Retina (tissue), 1 donor: ENCODE results near the gene KLF6.

ENCODE experiments used
- DNase-seq: peaks from one replicate; pipeline ENCODE4 v3.0.0-alpha.2; 2016

Gene KLF6

DNA sequence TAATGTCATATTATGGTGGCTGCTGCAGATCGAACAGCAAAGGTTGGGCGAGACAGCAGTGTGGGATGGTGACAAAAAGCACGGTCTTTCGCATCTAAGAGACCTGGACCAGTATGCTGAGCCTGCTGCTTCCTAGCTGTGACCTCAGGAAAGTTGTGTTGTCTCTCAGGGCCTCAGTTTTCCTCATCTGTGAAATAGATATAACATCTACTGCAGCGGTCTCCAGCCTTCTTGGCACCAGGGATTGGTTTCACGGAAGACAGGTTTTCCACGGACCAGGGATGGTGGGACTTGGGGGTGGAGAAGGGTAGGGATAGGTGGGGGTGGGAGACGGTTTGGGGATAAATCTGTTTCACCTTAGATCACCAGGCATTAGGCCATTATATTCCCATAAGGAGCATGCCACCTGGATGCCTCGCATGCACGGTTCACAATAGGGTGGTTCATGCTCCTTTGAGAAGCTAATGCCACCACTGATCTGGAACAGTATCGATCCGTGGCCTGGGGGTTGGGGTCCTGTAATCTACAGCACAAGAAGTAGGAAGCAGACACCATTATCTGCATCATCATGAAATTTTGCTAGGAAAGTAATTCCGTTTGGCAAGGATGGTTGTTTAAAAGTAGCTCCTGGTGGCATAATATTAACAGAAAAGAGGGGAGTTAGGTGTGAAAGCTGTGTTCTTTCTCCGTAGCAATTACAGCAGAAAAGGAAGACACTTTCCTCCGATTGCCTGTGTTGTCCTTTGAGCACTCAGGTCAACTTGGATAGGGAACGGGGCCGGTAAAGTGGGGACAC is 10.8 kb downstream of the KLF6 start:
- no peak for DNase-seq

DNA sequence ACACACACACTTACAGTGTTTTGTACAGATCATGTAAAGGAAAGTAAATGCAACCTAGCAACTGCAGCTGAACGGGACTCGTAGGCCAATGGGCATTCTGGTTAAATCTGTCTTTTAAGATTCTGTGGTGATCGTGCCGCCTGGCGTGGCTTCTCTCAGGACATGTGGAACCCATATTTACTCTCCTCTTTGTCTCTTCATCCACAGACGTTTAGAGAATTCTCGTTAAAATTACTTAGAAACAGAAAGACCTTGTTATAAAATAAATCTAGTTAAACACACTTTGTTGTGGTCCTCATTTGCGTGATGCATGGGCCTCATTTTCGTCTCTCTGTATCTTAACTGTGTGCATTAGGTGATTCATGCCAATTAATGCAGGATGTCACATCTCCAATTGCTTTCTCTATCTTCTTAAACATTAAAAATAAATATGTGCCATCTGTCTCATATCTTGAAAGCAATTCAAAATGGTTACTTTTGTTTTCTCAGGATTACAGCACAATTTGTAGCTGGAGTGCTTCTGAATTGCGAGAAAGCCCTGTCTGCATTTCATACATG is 11.5 kb downstream of the KLF6 start:
- no peak for DNase-seq

DNA sequence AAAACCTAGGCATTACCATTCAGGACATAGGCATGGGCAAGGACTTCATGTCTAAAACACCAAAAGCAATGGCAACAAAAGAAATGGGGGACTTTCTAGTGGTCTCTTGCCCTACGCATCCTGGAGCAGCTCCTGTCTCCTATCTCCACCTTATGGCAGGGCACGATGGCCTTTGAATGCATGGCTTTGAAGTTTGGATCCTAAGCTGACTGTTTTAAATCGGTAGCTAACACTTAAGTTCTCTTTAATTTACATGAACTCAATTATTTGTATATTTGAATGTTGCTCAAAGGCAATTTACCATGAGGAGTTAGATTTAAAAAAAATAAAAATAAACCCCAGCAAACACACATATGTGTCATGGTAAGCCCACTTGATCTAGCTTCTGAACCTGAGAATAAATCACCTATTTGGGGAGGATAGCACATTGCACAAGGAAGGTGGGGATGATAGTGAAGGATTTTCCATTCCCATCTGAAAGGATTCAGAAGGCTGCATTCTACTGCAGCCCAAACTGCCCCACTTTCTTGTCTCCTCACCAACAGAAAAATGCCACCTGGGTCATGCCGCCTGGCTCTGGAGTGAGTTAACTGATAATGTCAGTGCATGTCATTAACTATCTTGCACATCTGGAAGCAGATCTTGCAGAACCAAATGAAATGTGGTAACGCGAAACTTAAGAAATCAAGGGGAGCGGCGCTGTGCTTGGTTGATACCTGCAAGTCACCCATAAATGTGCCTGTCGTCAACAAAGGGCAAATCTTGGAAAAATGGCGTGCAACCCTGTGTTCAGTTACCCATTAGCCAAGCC is 12.4 kb downstream of the KLF6 start:
- no peak for DNase-seq

DNA sequence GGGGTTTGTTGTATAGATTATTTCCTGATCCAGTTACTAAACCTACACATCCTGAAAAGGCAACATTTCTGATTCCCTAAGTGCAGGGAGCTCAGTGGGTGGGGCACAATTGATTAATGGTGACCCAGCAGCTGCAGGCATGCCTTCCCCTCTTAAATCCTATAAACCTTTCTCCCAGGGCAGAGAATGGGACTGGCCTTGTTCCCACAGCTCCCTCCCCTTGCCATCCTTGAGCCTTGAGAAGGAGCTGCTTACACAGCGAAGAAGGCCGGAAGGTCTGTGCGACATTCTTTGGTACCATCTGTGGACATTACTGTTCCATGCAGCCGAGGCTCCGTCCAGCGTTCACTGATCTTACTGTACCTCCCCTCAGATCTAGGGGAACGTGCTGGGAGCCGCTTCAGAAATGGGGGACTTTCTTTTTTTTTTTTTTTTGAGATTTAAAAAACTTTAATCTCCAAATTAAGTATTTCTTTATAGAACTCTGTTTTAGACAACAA is 14.3 kb downstream of the KLF6 start:
- DNase-seq: no peak

DNA sequence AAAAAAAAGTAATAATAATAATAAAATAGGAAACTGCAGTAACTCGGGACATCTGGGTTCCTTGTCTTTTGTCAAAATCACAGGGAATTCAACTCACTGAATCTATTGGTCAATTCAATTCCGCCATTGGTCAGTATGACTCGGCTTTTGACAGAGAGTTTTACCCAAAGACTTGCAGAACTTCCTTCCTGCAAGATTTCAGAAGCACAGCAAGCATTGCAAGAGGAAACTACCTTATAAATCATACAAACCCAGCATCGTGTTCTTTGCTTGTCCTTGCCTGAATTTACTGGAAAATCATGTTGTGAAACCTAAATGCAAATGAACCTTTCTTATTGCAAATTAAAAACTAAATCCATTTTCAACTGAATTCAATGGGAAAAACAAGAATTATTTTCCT is 15.5 kb downstream of the KLF6 start:
- no peak for DNase-seq

DNA sequence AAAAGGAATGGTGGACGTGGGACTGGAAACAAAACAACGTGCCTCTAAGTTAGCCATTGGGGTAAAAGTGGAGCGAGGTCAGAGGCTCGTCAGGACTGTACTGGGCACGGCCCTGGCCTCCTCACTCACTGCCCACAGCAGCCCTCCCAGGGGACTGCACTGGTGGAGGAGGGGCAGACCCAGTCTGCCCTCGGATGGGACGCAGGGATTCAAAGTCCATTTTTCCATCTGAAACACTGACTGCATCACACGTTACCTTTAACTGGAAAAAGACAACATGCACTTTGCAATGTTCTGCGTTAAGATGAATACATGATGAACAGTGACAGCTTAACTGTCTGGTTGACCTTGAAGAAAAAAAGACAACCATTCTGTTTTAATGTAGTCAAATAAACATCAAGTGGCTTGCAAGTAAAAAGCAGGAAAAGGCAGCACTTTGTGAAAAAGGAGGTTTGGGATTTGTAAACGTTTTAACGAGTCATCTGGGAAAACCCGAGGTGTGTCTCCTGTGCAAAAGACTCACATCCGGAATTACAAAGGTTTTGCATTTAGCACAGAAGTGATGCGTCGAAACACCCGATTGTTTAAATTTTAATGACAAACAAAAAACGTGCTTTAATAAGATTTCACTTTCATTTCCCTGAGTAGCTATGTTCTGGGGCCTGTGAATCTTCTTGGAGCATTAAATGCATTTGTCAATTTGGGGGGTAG is 18.8 kb downstream of the KLF6 start:
- peak; percentile 54 for DNase-seq

DNA sequence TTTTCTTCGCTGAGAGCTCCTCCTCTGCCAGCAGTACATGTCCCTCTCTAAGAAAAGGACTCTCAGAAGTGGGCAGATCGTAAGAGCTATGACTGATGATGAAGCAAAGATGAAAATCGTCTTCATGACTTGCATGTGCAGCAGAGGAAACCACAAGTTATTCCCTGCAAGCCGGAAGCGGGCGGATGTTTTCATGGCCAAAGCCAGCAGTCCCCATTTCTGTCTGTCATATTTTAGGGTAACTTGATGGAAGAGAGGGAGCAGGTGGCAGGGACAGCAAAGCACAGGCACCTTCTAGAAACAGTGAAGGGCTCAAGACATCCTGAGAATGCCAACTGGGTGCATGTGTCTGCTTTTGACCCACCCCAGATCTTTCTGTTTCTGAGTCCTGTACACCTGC is 19.9 kb downstream of the KLF6 start:
- DNase-seq: no peak

DNA sequence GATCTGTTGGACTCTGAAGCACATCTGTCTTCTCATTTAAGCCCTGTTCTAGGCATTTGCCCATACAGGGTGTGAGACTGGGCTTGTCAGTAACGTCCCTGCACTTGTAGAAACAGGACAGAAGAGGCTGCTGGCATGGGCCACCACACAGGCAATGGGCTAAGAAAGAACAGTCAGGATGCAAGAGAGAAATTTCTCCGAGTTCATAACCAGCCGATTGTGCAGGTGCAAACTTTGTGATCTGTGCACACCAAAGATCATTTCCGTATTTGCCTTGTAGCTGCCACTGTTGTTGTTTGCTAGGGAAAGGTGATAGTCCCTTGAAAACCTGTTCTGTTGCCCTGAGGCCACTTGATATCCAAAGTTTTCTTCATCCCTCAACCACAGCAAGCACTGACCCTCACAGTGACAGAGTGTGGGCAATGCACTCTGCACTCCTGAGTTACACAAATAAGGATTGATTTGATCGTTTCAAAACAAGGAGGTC is 20.3 kb downstream of the KLF6 start:
- no peak for DNase-seq

DNA sequence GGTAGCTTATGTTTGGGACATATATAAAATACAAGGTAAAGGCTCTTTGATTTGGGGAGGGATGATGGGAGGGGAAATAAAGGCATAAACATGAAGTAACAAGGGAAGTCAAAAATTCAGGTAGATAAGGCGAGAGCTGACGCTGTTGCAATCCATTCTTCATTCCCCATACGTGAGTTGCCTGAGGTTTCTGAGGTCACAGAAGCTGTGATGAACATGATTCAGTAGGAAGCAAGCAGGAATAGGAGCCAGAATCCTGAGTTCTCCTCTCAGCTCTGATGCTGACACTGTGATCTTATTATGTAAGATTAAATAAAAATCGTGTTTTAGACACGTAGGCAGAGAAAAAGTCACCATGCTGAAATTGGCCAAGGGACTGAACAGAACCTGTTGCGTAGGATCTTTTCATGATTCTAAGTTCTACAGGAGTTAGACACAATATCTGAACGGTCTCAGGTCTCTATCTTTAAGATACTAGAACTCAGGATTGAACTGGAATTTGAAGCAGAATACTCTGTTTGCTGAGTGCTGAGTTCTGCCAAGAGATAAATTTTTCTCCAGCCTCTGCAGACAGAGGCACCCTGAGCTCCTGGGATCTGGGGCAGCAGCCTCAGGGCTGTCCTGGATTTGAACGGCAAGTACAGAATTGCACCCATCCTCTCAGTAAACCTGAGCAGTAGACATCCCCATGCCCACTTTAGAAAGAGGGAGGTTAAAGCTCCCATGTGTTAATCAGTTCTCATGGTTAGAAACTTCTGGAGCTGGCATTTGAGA is 21.0 kb downstream of the KLF6 start:
- no peak for DNase-seq

DNA sequence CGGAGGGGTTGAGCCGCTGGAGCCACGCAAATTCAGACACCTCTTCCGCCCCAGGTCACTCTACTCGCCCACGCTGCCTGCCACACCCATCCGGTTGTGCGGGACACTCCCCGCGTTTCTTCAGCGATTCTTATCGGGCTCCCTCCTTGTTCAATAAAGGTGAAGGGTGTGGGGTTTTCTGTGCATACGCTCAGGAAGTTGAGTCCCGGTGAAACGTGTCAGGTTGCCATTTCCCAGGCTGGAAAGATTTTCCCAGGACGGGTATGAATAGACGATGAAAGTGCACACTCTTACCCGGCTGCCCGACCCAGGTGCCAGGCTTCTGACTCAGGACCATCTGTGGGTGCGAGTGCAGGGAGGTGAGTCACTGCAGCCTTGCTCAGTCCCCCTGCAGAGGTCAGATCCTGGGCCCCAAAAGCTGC is 22.0 kb downstream of the KLF6 start:
- DNase-seq: no peak

DNA sequence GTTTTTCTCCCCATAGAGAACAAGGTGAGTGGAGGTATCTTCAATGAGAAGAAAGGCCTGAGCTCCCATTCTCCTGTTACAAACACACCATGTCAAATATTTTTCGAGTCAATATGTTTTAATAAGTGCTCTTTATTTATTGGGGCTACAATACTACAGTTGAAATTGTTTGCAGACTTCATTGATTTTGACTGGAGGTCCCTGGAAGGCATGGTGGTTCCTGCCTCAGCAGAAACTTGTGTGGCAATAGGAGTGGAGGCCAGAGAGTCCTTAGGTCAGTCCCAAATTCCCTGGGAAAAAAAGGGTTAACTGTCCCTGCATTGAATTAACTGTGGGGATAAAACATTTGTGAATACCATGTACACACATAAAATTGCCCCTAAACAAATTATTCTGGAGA is 22.7 kb downstream of the KLF6 start:
- no peak for DNase-seq

DNA sequence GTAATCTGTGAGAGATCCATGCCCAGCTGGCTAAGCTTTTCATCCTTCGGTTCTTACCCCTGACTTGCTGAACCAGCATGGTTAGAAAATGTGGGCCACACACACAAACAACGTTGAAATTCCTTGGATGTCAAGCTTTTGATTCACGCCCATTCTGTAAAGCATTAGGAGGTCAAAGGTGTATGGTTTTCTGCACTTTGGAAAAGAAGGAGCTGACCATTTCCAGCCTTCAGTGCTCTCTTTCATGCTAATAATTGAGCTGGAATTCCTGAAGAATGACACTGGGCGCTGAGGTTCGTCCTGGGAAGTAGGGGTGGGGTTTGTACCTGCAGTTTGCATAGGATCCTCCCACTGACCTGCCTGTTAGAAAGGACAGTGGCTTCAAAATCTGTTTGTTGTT is 23.1 kb downstream of the KLF6 start:
- no peak for DNase-seq

DNA sequence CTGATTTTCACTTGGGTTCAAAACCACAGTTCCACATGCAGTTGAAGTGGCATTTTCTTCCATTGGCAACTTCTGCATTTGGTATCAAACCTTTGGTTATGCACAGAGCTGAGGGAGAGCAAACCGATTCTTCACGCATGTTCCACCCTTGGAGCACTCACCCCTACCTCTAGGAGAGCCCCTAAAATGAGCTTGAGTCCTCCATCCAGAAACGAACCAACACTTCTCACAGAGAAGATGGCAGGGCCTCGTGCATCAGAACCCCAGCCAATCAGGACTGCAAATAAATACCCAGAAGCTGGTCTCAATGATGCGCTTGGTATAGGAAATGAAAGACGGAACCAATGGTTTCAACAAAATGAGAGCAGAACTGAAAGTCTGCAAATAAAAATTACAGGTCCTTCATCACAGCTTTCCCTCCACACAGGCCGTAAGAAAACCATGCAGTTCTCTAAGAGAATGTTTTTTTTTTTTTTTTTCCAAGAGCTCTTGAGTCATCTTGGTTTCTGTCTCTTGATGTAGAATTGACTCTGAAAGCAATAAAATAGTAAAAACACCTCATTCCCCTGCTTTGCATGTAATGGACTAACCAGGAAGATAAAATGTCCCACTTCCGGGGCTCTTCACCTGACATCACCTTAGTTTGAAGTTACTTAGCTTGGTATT is 23.9 kb downstream of the KLF6 start:
- no peak for DNase-seq

DNA sequence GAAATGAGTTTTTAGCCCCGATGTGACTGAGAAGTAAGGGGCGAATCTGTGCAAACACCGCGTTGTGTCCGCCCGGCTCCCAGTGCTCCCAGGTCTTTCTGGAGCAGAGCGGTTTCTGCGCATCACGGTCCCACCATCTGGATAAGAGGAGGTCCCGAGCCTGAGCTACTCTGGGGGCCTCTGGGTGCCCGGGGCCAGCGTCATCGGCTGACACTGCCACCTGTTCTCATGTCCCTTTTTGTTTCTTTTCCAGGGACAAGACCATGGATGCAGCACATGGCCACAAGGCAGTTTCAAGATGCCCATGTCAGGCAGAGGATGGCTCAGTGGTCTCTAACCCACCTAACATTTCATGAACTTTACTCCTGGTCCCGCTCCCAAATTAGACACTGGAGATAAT is 24.9 kb downstream of the KLF6 start:
- no peak for DNase-seq

DNA sequence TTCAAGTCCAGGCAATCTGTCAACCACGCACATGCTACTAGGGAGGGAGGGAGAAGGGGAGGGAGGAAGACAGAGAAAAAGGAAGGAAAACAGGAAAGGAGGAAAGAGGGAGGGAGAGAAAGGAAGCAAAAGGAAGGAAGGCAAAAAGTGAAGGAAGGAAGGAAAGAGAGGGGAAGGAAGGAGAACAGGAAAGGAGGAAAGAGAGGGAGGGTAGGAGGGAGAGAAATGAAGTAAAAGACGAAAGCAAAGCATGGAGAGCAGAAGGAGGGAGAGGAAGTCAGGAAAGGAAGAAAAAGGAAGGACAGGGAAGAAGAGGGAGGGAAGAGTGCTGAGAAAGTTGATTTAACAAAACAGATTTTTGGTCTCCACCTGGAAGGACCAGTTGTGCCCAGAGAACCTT is 25.6 kb downstream of the KLF6 start:
- no peak for DNase-seq

DNA sequence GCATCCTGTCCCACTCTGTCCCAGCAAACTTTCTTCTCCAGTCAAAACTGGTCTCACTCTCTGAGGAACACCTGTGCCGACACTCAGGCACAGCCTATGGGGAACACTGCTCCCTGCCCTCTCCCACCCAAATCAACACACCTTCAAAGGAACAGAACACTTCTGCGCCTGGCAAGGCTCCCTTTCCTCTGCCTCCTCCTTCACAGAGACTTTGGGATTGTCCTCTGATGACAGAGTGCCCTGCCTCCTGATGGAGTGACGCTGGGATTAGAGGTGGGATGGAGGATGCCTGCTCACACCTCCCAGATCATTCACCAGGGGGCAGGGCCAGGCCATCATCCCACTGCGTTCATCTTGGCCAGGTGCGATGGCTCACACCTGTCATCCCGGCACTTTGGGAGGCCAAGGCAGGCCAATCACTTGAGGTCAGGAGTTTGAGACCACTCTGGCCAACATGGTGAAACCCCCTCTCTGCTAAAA is 26.5 kb downstream of the KLF6 start:
- no peak for DNase-seq

DNA sequence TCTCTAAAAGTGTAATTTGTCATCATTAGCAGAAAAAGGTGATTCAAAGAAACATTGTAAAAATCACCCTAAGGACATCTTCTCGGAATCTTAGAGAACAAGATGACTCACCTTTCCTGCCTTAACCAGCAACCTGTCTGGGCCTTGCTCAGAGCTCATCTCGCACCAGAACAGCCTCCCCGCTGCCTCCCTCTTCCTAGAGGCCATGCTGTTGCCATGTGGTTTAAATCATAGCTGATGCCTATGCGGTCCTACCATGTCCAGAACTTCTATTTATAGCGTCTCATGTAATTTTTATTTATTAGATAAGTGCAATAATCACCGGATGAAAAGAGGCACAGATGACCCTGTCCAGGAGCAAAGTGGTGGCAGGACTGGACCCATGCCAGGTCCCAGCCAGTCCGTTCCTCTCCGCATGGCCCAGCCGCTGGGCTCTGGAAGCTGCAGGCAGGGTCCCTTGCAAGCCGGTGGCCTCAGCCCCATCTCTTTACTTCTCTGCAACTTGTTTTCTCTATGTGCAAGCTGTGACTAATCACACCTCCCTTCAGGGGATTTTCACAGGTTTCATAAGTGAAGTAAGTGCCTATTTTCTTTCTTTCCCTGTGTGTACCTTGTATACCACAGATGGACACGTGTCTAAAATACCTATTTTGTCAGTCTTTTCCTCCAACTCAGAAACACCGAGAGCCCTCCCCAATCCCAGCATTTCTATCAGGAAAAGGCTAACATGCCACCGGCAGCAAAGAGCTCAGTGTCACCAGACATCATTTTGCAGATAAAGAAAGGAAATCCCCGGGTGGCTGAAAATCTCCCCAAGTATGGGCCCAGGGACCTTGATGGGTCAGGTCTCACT is 27.1 kb downstream of the KLF6 start:
- DNase-seq: no peak

DNA sequence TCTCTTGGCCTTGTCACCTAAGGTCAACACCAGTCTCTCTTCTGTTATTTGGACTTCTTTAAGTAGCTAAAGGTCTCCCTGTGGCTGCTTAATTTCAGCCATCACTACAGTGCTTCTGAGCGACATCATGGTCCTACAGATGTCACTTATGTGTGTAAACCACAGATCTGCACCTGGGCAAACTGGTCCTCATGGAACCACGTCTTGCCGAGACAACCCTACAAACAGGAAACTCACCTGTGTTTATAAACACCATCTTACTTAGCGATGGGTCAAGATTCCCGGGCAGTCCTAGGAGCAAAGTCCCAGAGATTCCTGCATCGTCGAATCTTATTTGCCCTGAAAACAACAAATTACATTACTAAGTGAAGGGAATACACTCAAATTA is 27.8 kb downstream of the KLF6 start:
- DNase-seq: no peak

DNA sequence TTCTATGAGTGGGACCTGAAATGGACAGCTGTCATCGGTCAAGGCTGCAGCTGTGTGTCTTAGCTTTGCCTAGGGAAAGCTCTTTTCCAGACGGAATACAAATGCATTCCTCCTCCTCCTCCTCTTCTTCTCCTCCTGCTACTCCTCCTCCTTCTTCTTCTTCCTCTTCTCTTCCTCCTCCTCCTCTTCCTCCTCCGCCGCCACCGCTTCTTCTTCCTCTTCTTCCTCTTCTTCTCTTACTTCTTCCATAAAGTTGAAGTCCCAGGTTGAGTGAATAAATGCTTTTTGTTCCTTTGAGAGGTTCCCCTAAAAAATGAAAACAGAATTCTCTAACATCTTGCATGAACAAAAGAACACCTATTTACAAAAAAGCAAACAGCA is 28.7 kb downstream of the KLF6 start:
- DNase-seq: no peak
